ENCODE data around the gene SLC47A2.

The SLC47A2 gene

DNA sequence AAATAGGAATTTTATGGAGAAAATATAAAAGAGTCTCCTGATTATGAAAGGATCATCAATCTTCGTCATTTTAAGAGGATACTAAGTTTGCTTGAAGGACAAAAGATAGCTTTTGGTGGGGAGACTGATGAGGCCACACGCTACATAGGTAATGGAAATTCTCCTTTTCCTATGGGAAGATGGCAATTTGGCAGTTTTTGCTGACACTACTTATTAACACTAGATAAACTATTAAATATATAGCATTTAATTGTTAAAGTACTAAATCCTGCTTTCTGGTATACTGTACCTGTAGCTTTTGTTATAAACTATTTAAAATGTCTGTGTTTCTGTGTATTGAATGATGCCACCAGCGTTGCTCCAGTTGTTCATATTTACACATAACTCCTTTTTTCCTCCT lies 55.3 kb downstream of the SLC47A2 start:
- DNase-seq: no peak

DNA sequence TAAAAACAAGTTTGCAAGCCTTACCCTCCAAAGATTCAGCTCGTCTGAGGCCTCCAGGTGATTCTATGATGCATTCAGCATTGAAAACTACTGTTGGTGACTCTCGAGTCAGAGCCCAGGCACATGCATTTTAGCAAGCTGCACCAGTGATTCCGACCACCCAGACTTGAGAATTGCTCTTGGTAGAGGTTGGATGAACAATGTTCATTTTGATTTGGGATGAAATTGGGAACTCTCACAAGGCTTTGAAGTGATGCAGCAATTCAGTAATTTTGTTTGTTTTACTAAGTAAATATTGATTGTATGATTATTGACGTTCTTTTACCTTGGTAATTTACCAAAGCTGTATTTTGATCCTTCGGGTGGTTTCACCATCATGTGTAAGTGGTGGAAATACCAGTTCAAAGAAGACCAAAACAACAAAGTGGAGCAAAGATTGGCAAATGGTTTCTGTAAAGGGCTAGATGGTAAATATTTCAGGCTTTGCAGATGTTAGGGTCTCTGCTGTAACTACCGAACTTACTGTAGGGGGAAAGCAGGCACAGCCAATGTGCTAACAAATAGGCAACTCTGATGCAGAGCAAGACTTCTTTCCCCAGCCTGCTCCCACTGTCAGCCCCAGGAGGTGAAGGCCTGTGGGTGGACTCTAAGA lies 56.0 kb downstream of the SLC47A2 start:
- no peak for DNase-seq

DNA sequence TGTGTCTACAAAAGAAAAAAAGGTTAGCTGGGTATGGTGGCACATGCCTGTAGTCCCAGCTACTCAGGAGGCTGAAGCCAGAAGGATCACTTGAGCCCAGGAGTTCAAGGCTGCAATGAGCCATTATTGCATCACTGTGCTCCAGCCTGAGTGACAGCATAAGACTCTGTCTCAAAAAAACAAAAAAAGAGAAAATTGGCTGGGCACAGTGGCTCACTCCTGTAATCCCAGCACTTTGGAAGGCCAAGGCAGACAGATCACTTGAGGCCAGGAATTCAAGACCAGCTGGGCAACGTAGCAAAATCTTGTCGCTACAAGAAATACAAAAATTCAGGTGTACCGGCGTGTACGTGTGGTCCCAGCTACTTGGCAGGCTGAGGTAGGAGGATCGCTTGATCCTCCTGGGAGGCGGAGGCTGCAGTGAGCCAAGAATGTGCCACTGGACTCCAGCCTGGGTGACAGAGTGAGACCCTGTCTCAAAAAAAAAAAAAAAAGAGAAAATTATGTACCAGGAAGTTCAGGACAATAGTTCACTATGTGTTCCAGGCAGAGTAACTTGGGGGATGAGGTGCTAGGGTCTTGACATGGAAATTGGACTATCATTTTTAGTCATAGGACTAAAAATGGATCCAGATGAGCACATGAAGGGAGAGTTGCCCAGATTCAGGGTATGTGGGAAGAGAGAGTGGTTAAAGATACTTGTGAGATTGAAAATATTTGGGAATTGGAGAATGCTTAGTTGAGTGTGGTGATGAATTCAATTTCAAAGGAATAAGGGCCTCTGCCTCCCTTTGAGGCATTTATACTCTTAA lies 56.8 kb downstream of the SLC47A2 start:
- no peak for DNase-seq

DNA sequence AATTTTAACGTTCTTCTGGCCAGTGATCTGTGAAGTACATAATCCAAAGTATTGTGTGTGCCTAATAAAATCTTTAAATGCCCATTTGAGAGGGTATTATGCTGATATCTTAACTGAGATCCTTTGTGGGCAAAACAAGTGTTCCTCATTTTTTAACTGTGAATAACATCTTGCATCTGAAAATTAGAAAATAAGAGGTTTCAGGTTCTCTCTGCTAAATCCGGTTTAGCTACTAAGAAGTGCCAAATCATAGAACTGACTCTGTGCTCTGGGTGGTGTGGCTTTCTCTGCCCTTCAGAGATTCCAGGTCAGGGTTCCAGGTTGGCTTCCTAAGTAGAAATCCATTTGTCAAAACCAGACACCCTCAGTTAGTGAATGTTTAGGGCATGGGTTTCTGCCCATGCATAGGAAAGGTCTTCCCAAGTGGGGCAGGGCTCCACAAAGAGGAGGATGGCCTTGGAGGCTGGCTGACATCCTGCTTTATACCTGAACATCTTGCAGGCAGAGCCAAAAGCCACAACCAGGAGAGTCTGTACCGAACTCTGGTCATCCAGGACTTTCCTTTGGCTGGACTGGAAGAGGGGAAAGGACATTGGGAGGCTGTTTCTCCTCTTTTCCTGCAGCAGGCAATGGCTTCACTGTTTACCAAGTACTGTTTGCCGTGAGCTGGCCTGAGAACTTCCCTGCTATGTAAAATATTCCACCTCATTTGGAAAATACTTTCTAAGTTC lies 59.4 kb downstream of the SLC47A2 start:
- no peak for DNase-seq

DNA sequence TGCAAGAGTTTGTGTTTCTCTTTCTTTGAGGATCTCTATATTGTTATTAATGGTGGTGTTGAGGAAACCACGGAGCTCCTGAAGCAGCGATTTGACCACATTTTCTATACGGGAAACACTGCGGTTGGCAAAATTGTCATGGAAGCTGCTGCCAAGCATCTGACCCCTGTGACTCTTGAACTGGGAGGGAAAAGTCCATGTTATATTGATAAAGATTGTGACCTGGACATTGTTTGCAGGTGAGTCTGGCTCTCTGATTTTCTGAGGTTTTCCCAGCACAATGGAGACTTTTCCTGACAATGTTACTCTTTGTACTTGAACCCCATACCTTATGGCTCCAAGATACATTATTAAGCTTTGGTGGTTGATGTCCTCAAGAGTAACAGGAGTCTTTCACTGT lies 60.0 kb downstream of the SLC47A2 start:
- DNase-seq: no peak

DNA sequence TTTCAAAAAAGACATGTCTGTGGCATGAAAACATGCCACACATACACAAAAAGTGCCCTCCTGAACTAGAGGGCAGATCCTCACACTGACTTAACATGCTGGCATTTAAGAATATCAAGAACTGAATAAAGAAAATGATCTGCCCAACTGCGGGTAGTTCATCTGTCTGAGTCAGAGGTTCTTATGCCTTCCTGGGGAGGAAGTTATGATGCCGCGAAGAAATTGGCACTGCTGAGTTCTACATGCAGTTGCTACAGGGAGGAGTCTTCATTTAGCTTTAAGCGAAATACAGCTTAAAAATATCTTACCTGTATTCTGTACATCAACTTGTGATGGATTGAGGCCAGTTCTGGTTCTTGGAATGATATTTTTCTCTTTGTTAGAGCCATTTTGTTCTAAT lies 61.5 kb downstream of the SLC47A2 start:
- no peak for DNase-seq

DNA sequence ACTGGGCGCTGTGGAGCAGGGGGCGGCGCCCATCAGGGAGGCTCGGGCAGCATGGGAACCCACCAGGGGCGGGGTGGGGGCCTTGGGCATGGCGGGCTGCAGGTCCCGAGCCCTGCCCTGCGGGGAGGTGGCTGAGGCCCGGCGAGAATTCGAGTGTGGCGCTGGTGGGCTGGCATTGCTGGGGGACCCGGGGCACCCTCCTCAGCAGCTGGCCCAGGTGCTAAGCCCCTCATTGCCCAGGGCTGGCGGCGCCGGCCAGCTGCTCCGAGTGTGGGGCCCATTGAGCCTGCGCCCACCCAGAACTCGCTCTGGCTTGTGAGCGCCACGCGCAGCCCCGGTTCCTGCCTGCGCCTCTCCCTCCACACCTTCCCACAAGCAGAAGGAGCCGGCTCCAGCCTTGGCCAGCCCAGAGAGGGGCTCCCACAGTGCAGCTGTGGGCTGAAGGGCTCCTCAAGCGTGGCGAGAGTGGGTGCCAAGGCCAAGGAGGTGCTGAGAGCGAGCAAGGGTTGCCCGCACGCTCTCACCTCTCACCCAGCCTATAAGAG lies 62.0 kb downstream of the SLC47A2 start:
- no peak for DNase-seq

DNA sequence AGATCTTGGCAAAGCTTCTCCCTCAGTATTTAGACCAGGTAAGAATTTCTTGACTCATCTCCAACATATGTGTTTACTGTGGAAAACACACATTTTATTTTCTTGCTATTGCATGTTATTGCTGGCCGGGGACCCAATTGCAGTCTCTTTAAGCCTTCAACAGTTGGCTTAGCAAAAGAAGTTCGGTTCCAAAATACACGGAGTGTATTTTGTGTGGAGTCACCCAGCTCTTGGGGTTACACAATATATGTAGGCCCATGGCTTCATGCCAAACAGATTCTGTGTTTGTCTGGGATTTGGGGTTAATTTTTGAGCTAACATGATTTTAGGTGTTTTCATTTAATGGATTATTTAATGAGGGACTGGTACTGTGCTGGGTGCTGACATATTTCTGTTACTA lies 63.8 kb downstream of the SLC47A2 start:
- no peak for DNase-seq

DNA sequence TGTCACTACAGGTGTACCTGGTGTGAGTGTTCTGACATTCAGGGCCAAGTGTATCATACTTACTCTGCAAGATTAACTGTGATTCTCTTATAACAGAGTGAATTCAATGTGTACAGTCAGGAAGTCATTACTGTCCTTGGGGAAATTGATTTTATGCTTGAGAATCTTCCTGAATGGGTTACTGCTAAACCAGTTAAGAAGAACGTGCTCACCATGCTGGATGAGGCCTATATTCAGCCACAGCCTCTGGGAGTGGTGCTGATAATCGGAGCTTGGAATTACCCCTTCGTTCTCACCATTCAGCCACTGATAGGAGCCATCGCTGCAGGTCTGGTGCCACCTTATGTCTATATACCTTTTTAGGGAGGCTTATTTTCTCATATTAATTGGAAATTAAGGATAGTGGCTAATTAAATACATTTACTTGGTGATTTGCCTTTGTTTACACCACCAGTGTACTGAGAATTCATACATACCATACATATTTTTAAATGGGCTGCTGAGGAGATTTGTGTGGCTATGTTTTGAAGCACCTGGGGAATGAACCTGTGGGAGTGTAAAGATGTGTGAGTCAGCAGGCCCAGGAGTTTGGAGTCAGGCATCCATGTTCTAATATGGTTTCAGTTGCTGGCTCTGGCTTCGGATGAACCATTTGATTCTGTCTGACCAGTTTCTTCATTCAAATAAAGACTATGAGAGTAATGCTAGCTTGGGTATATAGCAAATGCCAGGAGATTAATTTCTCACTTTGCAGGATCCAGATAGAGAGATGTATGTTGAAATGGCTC lies 64.7 kb downstream of the SLC47A2 start:
- DNase-seq: no peak

DNA sequence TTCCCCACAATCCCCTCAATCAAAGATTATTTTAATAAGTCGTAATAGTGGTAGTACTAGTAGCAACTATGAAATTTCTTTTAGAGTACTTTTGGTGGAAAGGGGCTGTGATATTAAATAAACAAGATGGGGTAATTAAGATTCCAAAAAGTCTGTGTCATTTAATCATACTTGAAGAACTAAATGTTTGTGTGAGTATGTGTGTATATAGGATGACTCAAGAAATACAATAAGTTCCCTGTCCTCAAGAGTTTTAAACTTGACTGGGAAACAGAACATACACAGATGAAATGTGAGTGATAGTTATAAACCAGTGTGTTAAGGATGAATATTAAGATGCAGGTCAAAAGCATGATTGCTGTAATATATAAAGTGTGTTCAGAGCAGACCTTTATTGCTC lies 65.6 kb downstream of the SLC47A2 start:
- DNase-seq: peak; percentile 57

DNA sequence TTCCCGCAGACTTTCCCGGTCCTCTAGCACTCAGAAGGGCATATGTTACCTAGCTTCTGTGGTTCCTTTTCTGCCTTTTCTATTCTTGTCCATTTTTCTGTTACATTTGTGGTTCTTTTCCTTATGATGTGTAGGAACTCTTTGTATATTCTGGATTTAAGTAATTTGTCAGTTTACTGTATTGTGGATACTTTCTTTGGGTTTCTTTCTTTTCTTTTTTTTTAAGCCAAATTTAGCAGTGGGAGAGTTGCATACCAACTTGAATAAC lies 67.2 kb downstream of the SLC47A2 start:
- no peak for DNase-seq

DNA sequence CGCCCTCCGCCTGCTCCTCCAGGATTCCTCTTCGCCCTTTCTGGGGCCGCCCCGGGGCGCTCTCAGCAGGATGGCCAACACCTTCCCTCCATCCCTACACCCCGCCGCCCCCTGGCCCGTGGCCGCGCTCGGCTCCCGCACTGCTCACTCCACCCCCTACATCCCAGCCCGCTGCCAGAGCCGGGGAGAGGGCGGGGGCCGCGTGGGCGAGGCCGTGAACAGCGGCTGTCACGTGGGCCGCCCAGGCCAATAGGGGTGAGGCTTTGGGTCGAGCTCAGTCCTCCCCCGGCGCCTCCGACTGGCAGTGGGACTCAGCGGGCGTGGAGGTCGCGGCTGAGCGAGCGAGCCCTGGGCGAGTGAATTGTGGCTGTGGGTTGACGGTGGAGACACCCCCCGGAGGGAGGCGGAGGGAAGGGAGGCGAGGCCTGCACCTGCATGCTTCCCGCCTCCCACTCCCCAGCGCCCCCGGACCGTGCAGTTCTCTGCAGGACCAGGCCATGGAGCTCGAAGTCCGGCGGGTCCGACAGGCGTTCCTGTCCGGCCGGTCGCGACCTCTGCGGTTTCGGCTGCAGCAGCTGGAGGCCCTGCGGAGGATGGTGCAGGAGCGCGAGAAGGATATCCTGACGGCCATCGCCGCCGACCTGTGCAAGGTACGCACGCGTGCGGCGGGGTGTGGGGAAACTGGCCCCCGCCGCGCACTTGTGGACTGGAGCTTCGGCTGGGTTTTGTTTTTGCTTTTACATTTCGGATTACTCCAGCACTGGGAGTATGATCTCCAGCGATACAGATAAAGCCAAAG lies 67.7 kb downstream of the SLC47A2 start, which contains the start of gene ALDH3A2:
Gene ALDH3A2 (plus strand): TSS at position 277 of the 799 bp plus-strand sequence. CDS start 221 bp downstream, at position 498.
- peak; percentile 91 for DNase-seq

DNA sequence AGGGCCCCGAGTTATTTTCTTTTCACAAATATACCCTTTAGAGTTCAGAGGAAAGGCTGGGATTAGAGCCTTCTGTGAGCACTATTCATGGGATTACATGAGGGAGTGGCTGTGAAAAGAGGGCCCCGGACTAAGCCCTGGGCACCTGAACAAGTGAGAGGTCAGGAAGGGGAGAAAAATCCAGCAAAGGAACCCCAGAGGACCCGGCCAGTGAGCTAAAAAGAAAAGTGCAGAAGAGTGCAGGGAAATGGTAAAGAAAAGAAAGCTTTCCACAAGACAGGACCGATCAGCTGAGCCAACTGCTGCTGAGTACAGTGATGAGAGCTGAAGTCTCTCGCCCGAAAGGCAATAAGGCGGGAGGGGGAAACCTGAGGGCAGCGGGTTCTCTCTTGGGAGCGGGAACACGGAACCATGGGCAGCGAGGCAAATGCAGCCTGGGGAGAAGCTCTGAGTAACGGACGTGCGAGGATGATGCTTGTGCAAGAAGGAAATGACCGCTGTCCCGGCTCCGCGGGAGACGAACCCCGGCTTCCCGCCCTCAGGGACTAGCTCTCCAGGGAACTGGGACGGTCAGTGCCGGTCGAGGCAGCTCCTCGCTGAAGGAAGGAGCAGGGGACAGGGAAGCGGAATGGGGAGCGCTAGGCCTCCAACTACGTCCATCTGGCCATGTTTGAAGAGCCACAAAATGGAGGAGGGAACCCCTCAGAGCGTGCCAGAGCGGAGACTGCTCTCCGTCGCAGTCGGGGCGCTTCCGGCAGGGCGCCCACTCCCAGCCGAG lies 68.5 kb downstream of the SLC47A2 start:
- DNase-seq: peak; percentile 71

DNA sequence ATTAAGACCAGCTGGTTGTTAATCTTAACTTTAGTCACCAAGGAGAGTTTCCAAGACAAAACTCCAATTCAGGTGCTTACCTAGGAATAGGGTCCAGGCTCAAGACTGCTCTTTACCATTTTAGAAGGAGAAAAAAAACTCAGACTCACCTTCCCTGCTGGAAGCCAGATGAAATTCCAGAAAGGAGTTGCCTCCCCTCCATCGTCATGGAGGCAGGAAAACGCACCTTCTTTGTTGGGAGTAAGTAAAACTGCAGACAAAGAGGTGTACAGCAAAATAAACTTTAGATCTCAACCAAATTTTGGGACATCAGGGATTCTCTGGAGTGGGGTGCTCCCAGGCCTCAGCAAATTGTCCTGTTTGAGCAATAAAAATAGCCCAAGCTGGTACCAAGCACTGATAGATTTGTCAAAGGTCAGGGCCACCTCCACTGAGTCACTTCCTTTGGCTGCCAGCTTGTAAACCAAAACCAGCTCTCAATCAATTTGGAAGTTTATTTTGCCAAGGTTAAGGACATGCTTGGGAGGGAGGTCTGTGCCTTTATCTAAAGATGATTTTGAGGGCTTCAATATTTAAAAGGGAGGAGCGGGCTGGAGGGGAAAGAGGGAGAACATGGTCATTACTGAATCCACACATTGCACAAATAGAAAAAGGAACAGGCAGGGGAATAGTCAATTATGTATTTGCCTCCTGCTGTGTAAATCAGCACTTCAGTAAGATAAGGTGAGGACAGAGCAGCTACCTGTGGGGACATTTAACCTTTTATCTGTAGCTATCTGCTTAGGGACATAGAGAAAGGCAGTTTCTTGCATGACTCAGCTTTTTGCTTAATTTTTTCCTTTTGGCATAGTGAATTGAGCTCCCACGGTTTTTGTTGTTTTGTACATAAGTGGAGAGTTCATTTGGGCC lies 69.3 kb downstream of the SLC47A2 start:
- no peak for DNase-seq

DNA sequence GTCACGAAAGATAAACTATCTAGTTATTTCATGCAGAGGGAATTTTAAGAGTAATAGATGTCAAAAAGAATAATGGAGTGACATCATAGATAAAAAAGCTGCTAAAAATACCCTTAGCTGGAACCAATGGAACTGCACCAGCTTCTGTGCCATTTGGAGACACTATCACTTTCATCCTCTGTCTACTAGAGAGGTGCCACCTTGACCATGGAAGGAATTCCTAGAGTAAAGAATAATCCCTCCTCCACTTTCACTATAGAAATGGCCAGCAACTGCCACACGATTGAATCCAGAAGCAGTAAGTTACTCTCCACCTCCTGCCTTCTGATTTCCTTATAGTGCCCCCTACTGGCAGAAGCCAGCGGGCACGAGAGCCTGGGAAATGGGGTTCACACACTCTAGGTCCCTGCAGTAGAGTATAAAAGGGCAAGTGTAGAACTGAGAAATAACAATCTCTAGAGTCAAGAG lies 70.6 kb downstream of the SLC47A2 start:
- no peak for DNase-seq

DNA sequence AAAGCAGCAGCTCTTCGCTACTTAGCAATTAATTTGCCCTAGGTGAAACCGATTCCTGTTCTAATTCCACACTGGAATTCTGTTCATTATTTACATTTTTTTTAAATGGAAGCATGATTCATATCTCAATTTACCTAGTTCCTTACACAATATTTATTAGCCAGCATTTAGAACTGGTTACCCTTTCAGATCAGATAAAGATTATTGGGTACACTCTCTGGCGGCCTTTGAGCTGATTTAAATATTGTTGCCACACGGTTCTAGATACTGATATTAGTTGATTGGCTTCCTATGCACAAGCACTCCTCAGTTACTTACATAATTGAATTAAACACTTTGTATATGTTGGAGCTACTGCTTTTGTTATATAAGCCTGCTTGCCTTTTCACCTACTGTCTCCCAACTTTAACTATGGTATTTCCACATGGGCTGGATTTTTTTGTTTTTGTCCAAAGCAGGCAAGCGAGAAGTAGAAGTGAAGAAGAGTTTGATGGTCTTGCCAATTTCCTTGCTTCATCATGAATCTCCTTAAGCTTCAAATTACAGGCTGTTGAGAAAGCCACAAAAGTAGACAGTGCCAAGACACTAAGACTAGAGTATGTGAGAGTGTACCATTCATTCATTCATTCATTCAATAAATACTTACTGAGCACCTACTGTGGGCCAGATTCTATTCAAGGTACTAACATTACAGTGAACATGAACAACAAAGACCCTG lies 71.7 kb downstream of the SLC47A2 start:
- DNase-seq: no peak

DNA sequence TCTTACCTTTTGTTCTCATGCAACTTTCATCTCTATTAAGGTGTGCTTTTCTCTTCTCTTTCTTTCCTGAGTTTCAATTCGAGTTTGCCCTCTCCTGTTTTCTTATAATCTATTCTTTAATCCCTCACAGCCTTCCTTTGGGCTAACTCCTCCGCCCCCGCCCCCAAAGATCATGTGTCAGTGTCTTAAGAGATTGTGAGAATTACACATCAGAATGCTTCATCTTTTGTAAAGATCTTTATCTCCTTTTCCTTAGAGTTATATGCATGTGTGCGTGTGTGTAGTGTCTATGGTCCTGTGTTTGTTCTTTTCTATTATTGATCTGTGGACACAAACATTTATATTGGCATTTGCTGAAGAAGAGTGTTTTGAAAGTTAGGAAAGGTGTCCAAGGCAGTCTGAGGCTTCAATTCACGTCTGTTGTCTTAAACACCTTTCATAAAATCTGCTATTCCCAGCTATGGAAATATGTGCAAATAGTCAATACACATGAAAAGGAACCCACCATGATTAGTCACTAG lies 74.0 kb downstream of the SLC47A2 start:
- DNase-seq: no peak

DNA sequence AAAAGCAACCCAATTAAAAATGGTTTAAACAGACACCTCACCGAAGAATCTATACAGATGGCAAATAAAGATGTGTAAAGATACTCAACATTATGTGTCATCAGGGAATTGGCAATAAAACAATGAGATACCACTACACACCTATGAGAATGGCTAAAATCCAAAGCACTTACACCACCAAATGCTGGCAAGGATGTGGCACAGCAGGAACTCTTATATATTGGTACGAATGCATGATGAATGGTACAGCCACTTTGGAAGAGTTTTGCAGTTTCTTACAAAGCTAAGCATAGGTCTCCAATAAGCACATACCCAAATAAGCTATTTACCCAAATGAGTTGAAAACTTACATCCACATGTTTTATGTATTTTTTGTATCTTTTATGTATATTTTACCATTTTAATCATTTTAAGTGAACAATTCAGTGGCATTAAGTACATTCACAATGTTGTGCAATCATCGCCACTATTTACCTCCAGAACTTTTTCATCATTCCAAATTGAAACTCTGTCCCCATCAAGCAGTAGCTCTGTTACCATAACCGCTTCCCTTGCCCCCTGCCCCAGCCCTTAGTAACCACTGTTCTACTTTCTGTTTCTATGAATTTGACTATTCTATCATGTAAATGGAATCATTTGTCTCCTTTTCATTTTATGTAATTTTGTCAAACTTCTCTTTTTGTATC lies 74.6 kb downstream of the SLC47A2 start:
- DNase-seq: no peak

Measured in fibroblast of skin of right biceps (primary cell).